Endothelial cell of umbilical vein (primary cell): ENCODE measurements around the gene TCAP. TPM values are rescaled to one million over a fixed set of nuclear protein-coding genes. Genes with fewer than 3 reads are reported as not detected.
A peak's percentile ranks its signal among the peaks of the same experiment; 100 is the strongest.

Experiments used
- BruUV-seq: library from RNA; stranded (reverse); fragments of 400-500 nt; replicated peaks from 2 replicates; lab custom pipeline; 2021; lab: Mats Ljungman, UMichigan
- CTCF ChIA-PET: fragments of 300-600, 350-600 bp; sonication (Branson Sonifier 250); formaldehyde crosslinking; loops from one replicate; lab custom pipeline; 2021; ENCODE audit warnings: antibody characterized with exemption, inconsistent platforms; lab: Charles Lee
- POLR2A ChIA-PET: fragments of 300-600, 350-600 bp; sonication (Branson Sonifier 250); formaldehyde crosslinking; loops from one replicate; lab custom pipeline; 2021; ENCODE audit warnings: antibody characterized with exemption, inconsistent platforms; lab: Charles Lee
- DNase-seq: peaks from one replicate; pipeline ENCODE4 v3.0.0-alpha.2; 2011; ENCODE audit warnings: low read depth, low spot score
- FAIRE-seq: peaks from 2 replicates; lab custom pipeline; 2011; peaks lifted over from hg19 to GRCh38; lab: Jason Lieb, UNC
- H2AFZ ChIP-seq: 2 replicates; pipeline ENCODE4 v1.6.0; 2012; ENCODE audit warnings: low read depth, low read length, control low read depth, inconsistent platforms
- H3K27ac ChIP-seq: 2 replicates; pipeline ENCODE4 v1.5.1; 2011; ENCODE audit warnings: low read depth, mild to moderate bottlenecking, control low read depth, low read length, moderate library complexity; ENCODE audit not compliant: insufficient read depth
- H3K27me3 ChIP-seq, 2 experiments: 2 replicates each; pipeline versions ENCODE4 v1.6.0 to v1.6.1; 2011; ENCODE audit warnings: low read length in 2 of 2, mixed read lengths in 1 of 2; ENCODE audit not compliant: control insufficient read depth in 2 of 2, insufficient read depth in 2 of 2
- H3K36me3 ChIP-seq, 2 experiments: 2 replicates in 1 of 2; 3 replicates in 1 of 2; pipeline ENCODE4 v1.5.1; 2011; ENCODE audit warnings: low read length in 2 of 2, mild to moderate bottlenecking in 1 of 2, moderate library complexity in 1 of 2; ENCODE audit not compliant: control insufficient read depth in 2 of 2, insufficient read depth in 2 of 2; ENCODE audit errors: extremely low read depth in 1 of 2
- H3K4me1 ChIP-seq: 3 replicates; pipeline ENCODE4 v1.5.1; 2011; ENCODE audit warnings: mild to moderate bottlenecking, low read length; ENCODE audit not compliant: control insufficient read depth, insufficient read depth; ENCODE audit errors: extremely low read depth
- H3K4me2 ChIP-seq: 2 replicates; pipeline ENCODE4 v1.6.1; 2011; ENCODE audit warnings: low read length, control low read depth, mixed read lengths; ENCODE audit not compliant: insufficient read depth
- H3K4me3 ChIP-seq, 3 experiments: fragments of 200-600 bp in 1 of 3; sonication (generic), shearing (Covaris generic) in 1 of 3; replicated peaks in 1 of 3; 2 replicates each; pipeline ENCODE4 v1.5.1; 2011 to 2016; ENCODE audit warnings: control low read depth in 3 of 3, low read length in 3 of 3, mild to moderate bottlenecking in 2 of 3, inconsistent platforms in 1 of 3, low read depth in 1 of 3, moderate library complexity in 1 of 3; ENCODE audit not compliant: insufficient read depth in 1 of 3
- H3K79me2 ChIP-seq: 2 replicates; pipeline ENCODE4 v1.6.0; 2012; ENCODE audit warnings: low read length, inconsistent platforms; ENCODE audit not compliant: control insufficient read depth, insufficient read depth
- H3K9ac ChIP-seq: replicated peaks from 2 replicates; pipeline ENCODE3; 2011; ENCODE audit warnings: low read length, control low read depth; ENCODE audit not compliant: insufficient read depth; ENCODE audit errors: extremely low read depth
- H3K9me1 ChIP-seq: replicated peaks from 3 replicates; pipeline ENCODE4 v1.6.0; 2011; ENCODE audit warnings: mild to moderate bottlenecking, low read length; ENCODE audit not compliant: control insufficient read depth, insufficient read depth; ENCODE audit errors: extremely low read depth
- H3K9me3 ChIP-seq: replicated peaks from 2 replicates; pipeline ENCODE4 v1.5.1; 2012; ENCODE audit warnings: low read length, inconsistent platforms; ENCODE audit not compliant: control insufficient read depth, insufficient read depth
- H4K20me1 ChIP-seq: replicated peaks from 2 replicates; pipeline ENCODE3; 2011; ENCODE audit warnings: mild to moderate bottlenecking, low read length; ENCODE audit not compliant: control insufficient read depth, insufficient read depth; ENCODE audit errors: extremely low read depth
- EZH2 ChIP-seq: IDR thresholded peaks from 2 replicates; pipeline ENCODE4 v1.6.1; 2012; ENCODE audit warnings: borderline replicate concordance, low read depth, mild to moderate bottlenecking, moderate library complexity, low read length, inconsistent platforms; ENCODE audit not compliant: severe bottlenecking
- FOS ChIP-seq: IDR thresholded peaks from 2 replicates; pipeline ENCODE4 v1.6.1; 2011; ENCODE audit warnings: mild to moderate bottlenecking, low read length, moderate library complexity, borderline replicate concordance; ENCODE audit not compliant: insufficient read depth
- GATA2 ChIP-seq: IDR thresholded peaks from 2 replicates; pipeline ENCODE4 v1.7.0; 2011; ENCODE audit warnings: low read depth, mild to moderate bottlenecking, moderate library complexity, mixed read lengths, low read length; ENCODE audit not compliant: insufficient read length, insufficient read depth
- JUN ChIP-seq: IDR thresholded peaks from 2 replicates; pipeline ENCODE4 v1.6.1; 2011; ENCODE audit warnings: borderline replicate concordance, low read depth; ENCODE audit not compliant: insufficient read length, insufficient read depth
- MYC ChIP-seq: IDR thresholded peaks from one replicate; pipeline ENCODE4 v1.6.1; 2011; ENCODE audit warnings: mild to moderate bottlenecking, low read depth, low read length
- POLR2A ChIP-seq: IDR thresholded peaks from 2 replicates; pipeline ENCODE4 v1.6.1; 2012; ENCODE audit warnings: low read depth, mild to moderate bottlenecking, control low read depth, low read length
- POLR2AphosphoS5 ChIP-seq: IDR thresholded peaks from 2 replicates; pipeline ENCODE4 v1.6.1; 2012; ENCODE audit warnings: low read depth, mild to moderate bottlenecking, control low read depth, low read length, moderate library complexity; ENCODE audit not compliant: insufficient read depth
- dilution Hi-C: fragments of 300-500 bp; cut with MboI; formaldehyde crosslinking; loops from one replicate; pipeline ENCODE4 v1.15.0; 2019; ENCODE audit warnings: low sequenced_read_pairs; ENCODE audit not compliant: extremely low pct_ligation_motif_present
- intact Hi-C: fragments of 100-400 bp; cut with micrococcal nuclease; formaldehyde crosslinking; loops from one replicate; pipeline ENCODE4 v1.10.0; 2022
- polyA plus RNA-seq, 4 experiments: library from polyadenylated mRNA; depleted of rRNA in 3 of 4; stranded (reverse) in 3 of 4; unstranded in 1 of 4; fragments of >200 nt; gene quantifications; 2 replicates each; pipeline versions ENCODE4 v1.2.1 to v1.2.3, GENCODE V29; 2011 to 2012; ENCODE audit warnings: missing spikeins in 1 of 4
- total RNA-seq: library from RNA; stranded (reverse); gene quantifications from 2 replicates; pipeline ENCODE4 v1.2.3, GENCODE V29; 2021
- TF ChIP-seq, protein P1 (sequence below), 2 donors: IDR thresholded peaks; 1 replicate in 1 of 2; 2 replicates in 1 of 2; pipeline ENCODE4 v1.5.1; 2011; ENCODE audit warnings: low read length in 2 of 2, mild to moderate bottlenecking in 2 of 2, moderate library complexity in 2 of 2, control low read depth in 1 of 2, inconsistent platforms in 1 of 2, low read depth in 1 of 2; ENCODE audit not compliant: insufficient read depth in 1 of 2; ENCODE audit errors: extremely low read depth in 1 of 2
- TF ChIP-seq, protein P2 (sequence below): IDR thresholded peaks from 2 replicates; pipeline ENCODE4 v1.6.1; 2011; ENCODE audit not compliant: insufficient read depth, insufficient read length

TCAP gene
- total and polyA plus RNA-seq, 2 donors (not counting 3 experiments of a cell fraction or from before 2014, with no cell fraction given): 0.51 to 0.93 TPM

DNA sequence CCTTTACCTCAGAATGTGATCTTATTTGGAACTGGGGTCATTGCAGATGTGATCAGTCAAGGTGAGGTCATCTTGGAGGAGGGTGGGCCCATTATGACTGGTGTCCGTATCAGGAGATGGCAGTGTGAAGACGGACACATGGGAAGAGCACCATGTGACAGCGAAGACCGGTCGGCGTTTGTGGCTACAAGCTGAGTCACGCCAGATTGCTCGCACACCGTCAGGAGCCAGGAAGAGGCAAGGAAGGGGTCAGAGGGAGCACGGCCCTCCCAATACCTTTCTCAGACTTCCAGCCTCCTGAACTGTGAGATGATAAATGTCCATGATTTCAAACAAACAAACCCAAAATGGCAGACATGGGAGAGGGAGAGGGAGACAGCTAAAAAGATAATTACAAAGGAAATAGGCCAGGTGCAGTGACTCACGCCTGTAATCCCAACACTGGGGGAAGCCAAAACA is 15.0 kb upstream of the TCAP start:
- Histone ChIP-seq H3K36me3 (no peaks in the 10 kb centered on the region), H3K79me2 (peaks cover under 1% of the 10 kb centered on the region), H3K9me1 (no peaks in the 10 kb centered on the region), H2AFZ (no peak overlapping the region), H3K9me3 (no peaks in the 10 kb centered on the region), H4K20me1 (no peaks in the 10 kb centered on the region), H3K4me1 (no peaks in the 10 kb centered on the region), H3K27ac (no peak overlapping the region), H3K4me2 (no peak overlapping the region), H3K27me3 (no peaks in the 10 kb centered on the region), H3K9ac (no peak overlapping the region), H3K4me3 (no peak overlapping the region)
- FAIRE-seq: no peak
- ChIA-PET POLR2A (no interaction called here), CTCF (interaction anchor here (0.6 to 9.3 kb wide), 6 partner anchors 10 to 30 kb away, joined by 3 to 114 read pairs (median 35); partner anchors contain the start of gene PNMT)
- no peak for TF ChIP-seq GATA2
- no peak for TF ChIP-seq MYC
- no peak for TF ChIP-seq POLR2A
- no peak for TF ChIP-seq POLR2AphosphoS5
- no peak for TF ChIP-seq FOS
- no peak for DNase-seq
- intact Hi-C loops (no loop called here), dilution Hi-C loops (no loop called here)
- BruUV-seq: no TSS peak

- H3K79me2 ChIP-seq: no peaks in the 10 kb centered on the region
- intact Hi-C loops: loop anchor here (2.0 kb wide), 1 partner anchor 29 kb away; no protein-coding TSS in a partner anchor
- no peak overlapping the region for H3K9ac ChIP-seq
- no peaks in the 10 kb centered on the region for H4K20me1 ChIP-seq
- POLR2A ChIA-PET: no interaction called here
- BruUV-seq: no TSS peak
- H3K4me1 ChIP-seq: no peaks in the 10 kb centered on the region
- dilution Hi-C loops: no loop called here
- H3K4me2 ChIP-seq: no peak overlapping the region
- no peaks in the 10 kb centered on the region for H3K9me1 ChIP-seq
- TF ChIP-seq POLR2AphosphoS5 (no peak), POLR2A (no peak), FOS (no peak), MYC (no peak), EZH2 (no peak), GATA2 (no peak), JUN (no peak)
- TF ChIP-seq, protein P1, sequence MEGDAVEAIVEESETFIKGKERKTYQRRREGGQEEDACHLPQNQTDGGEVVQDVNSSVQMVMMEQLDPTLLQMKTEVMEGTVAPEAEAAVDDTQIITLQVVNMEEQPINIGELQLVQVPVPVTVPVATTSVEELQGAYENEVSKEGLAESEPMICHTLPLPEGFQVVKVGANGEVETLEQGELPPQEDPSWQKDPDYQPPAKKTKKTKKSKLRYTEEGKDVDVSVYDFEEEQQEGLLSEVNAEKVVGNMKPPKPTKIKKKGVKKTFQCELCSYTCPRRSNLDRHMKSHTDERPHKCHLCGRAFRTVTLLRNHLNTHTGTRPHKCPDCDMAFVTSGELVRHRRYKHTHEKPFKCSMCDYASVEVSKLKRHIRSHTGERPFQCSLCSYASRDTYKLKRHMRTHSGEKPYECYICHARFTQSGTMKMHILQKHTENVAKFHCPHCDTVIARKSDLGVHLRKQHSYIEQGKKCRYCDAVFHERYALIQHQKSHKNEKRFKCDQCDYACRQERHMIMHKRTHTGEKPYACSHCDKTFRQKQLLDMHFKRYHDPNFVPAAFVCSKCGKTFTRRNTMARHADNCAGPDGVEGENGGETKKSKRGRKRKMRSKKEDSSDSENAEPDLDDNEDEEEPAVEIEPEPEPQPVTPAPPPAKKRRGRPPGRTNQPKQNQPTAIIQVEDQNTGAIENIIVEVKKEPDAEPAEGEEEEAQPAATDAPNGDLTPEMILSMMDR (IDR thresholded peaks at IDR 0.05; ENCODE audit: extremely low read depth in 1 of 2, insufficient read depth in 1 of 2, low read depth in 1 of 2, low read length in 2 of 2): no peak
- TF ChIP-seq, protein P2, sequence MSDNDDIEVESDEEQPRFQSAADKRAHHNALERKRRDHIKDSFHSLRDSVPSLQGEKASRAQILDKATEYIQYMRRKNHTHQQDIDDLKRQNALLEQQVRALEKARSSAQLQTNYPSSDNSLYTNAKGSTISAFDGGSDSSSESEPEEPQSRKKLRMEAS: no peak
- no peak overlapping the region for H2AFZ ChIP-seq
- DNase-seq (peak; percentile 33), FAIRE-seq (no peak)
- H3K36me3 ChIP-seq: no peaks in the 10 kb centered on the region
- H3K27ac ChIP-seq: no peak overlapping the region
- no peak overlapping the region for H3K4me3 ChIP-seq
- no peaks in the 10 kb centered on the region for H3K27me3 ChIP-seq
- no peaks in the 10 kb centered on the region for H3K9me3 ChIP-seq
- CTCF ChIA-PET: interaction anchor here (1.0 to 9.3 kb wide), 13 partner anchors 8 to 116 kb away, joined by 3 to 114 read pairs (median 9); partner anchors contain the start of genes PNMT, STARD3 and TCAP
Observed at GRCh38 chr17:39651923-39652586, 13.1 kb upstream of the TCAP start.
